Measurements from ENCODE around the gene KRTAP12-3.
"Not testable (repeated sequence)": the region's sequence is repeated elsewhere in the genome, so short reads cannot be mapped to it uniquely, and the experiment has no call there.

Gene KRTAP12-3

GRCh38 chr21:44686843-44687561 is 29.3 kb downstream of the KRTAP12-3 start:
- no peak for DNase-seq (ENCODE audit: low read depth in 2 of 2)
- TF ChIP-seq CTCF (IDR thresholded peaks at IDR 0.05; ENCODE audit: low read depth, low read length): no peak
- H3K4me3 ChIP-seq (replicated peaks in 1 of 2; ENCODE audit: low read depth in 2 of 2, low read length in 2 of 2): no peak overlapping the region

GRCh38 chr21:44687671-44688070 is 29.9 kb downstream of the KRTAP12-3 start:
- no peak for DNase-seq (ENCODE audit: low read depth in 2 of 2)
- H3K4me3 ChIP-seq (replicated peaks in 1 of 2; ENCODE audit: low read depth in 2 of 2, low read length in 2 of 2): no peak overlapping the region
- TF ChIP-seq CTCF (IDR thresholded peaks at IDR 0.05; ENCODE audit: low read depth, low read length): no peak

- not testable (repeated sequence) for DNase-seq (ENCODE audit: low read depth in 2 of 2); H3K4me3 ChIP-seq (replicated peaks in 1 of 2; ENCODE audit: low read depth in 2 of 2, low read length in 2 of 2)
These were observed 32.0 kb downstream of the KRTAP12-3 start for GRCh38 chr21:44689740-44690139.

- no peak for DNase-seq (ENCODE audit: low read depth in 2 of 2)
- no peak for TF ChIP-seq CTCF (IDR thresholded peaks at IDR 0.05; ENCODE audit: low read depth, low read length)
- no peak overlapping the region for H3K4me3 ChIP-seq (replicated peaks in 1 of 2; ENCODE audit: low read depth in 2 of 2, low read length in 2 of 2)
These were observed 34.0 kb downstream of the KRTAP12-3 start for GRCh38 chr21:44691686-44692085.

- DNase-seq (ENCODE audit: low read depth in 2 of 2): no peak
- no peak overlapping the region for H3K4me3 ChIP-seq (replicated peaks in 1 of 2; ENCODE audit: low read depth in 2 of 2, low read length in 2 of 2)
- TF ChIP-seq CTCF (IDR thresholded peaks at IDR 0.05; ENCODE audit: low read depth, low read length): no peak
These were observed 35.2 kb downstream of the KRTAP12-3 start for GRCh38 chr21:44692798-44693512.

GRCh38 chr21:44694776-44695175 is 37.0 kb downstream of the KRTAP12-3 start:
- no peak overlapping the region for H3K4me3 ChIP-seq (replicated peaks in 1 of 2; ENCODE audit: low read depth in 2 of 2, low read length in 2 of 2)
- no peak for DNase-seq (ENCODE audit: low read depth in 2 of 2)
- no peak for TF ChIP-seq CTCF (IDR thresholded peaks at IDR 0.05; ENCODE audit: low read depth, low read length)

GRCh38 chr21:44695184-44695583 is 37.5 kb downstream of the KRTAP12-3 start:
- no peak for DNase-seq (ENCODE audit: low read depth in 2 of 2)
- no peak for TF ChIP-seq CTCF (IDR thresholded peaks at IDR 0.05; ENCODE audit: low read depth, low read length)
- no peak overlapping the region for H3K4me3 ChIP-seq (replicated peaks in 1 of 2; ENCODE audit: low read depth in 2 of 2, low read length in 2 of 2)
